Inflammatory macrophage treated with lipopolysaccharide for 4 hours (primary cell): ENCODE data around the gene PCED1B.

Source experiments
- DNase-seq: peaks from one replicate; pipeline ENCODE4 v3.0.0-alpha.2; 2020

PCED1B gene

DNA sequence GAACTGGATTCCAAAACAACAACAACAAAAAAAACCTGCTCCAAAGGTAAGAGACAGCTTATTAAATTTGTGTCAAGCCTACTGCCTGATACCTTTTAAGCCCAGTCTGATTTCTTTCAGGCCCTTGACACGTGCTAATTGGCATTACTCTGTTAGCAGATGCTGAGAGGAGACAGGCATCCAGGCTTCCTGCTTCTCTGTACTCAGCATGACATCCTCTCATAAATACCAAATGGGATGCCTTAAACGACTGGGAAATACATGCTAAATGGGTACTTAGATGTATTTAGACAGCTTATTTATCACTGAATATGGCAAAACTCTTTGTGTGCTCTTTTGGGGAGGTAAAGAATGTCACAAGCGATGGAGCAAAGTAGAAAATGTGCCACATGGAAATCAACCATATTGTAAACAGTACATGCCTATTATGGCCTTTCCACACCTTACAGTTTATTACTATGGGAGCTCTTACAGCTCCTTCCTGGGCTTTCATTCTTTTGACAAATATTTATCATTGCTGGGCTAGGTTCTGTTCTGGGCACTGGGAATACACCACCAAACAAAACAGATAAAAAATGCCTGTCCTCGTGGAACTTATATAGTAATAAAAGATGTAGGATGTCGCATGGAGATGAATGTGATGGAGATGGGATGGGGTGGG lies 11.5 kb upstream of the PCED1B start:
- no peak for DNase-seq

DNA sequence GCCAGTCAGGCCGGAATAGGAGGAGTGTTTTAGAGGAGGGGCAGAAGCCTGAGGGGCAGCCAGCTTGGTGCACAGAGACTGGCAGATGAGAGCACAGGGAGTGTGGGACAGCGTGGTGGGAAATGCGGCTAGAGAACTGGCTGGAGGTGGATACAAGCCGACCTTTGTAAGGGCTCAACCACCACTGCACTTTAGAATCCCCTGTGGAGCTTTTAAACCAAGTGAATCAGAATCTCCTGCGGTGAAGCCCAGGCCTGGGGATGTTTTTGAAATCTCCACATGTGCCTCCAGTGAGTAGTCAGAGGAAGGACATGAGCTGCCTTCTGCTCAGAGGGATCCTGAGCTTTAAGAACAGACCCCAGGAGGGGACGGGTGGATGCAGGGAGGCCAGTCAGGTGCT lies 10.9 kb upstream of the PCED1B start:
- no peak for DNase-seq

DNA sequence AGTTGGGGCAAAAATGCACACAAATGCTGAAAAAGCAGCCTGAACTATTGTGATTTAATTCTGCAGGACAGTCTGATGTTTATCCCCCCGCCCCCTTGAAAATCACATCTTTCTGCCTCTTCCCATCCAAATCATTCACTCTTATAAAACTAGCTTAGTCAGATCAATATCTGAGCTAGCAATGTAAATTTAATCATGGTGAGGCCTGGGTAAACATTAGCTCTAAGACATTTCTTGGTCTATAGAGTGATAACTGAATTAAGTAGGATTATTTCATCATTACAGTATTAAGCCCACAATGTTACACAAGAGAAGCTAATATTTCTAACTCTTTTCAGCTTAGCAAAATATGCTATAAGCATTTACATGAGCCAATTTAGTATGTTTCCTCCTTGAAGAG lies 9.1 kb upstream of the PCED1B start:
- DNase-seq = no peak

DNA sequence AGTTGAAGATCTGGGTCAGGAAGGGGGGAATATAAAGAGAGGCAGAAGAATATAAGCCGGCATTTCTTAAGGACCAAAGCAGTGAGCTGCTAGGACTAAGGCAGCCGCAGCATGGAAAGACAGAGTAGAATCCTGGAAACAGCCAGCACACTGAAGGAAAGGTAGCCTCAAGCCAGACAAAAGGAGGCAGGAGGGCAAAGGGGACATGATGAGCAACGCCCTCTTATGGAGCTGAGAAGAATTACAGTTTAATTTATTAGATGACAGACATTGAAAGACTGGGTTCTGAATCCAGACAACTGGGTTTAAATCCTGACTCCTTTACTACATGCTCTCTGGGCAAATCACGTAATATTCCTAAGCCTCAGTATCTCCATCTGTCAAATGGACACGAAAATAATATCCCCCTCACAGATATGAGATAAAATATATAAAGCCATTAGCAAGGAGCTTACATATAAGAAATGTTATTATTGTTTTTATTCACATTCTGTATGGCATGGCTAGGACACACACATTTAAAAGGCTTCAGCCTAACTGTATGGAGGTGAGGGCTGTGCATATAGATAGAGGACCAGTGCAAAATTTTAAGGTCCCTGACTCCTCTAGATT lies 8.1 kb upstream of the PCED1B start:
- peak; percentile 38 for DNase-seq

DNA sequence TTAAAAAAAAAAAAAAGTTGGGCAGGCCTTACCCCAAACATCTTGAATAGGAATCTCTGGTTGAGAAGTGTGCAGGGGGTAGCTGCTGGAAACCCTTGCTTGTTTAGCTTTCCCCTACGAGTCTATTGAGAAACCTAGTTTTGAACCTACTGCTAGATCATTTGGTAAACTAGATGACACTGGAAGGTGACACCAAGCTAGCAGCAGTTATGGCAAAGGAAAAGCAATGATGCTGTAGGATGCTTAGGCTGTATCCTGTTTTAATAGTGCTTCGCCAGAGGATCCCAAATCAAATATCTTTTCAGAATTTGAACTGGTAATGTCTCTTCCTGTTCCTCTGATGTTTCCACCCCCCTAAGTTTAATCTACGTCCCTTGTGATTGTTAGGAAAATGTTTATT lies 5.5 kb upstream of the PCED1B start:
- DNase-seq = no peak

DNA sequence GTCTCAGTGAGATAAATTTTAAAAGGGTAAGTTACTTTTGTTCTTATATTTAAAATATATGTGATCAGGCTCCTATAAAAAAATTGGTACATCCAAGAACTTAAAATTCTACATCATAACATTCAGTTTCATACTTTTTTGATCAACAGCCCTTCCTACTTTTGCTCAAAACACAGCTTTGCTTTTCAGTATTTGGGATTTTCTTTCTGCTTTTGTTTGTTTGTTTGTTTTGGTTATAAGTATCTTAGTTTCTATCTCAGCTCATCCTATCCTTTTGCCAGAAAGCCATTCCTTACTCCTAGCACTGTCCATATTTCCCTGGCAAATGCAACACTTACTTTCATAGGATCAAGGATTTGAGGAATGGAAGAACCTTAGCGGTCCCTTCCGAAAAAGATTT lies 4.7 kb upstream of the PCED1B start:
- DNase-seq = no peak

DNA sequence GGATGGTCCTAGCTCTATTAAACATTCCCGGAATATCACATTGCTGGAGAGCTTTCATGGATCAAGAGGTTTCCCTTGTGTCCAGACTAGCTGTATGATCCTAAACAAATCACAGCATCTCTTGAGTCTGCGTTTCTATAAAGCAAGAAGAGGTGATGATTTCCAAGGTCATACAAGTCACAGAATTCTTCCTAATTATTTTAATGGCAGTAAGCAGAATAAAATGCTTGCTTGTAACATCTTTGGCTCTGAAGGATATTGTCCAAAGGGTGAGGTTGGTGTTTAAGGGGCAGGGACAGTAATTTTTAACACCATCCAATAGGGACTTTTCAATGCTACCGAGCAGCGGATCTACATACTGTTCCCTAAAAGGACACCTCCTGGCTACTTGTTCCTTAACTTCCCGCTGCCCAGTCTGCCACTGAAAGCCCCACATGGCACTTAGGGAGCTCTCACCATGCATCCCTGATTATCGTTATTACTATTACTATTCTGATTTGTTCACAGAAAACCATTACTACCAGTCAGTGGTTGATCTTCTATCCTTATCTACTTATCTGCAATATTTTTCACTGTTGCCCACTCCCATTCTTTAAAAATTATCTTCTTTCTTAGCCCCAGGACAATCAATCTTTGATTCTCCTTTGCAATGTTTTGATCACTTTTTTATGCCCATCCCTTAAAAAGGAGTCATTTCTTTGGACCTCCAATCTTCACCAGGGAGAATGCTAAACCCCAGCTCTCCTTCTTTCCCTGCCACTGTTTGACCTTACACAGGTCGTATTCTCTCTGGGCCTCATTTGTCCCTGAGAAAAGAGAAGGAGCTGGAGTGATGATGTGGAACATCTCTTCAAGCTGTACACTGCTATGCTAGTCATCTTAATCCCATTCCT lies 4.0 kb upstream of the PCED1B start:
- DNase-seq = no peak

DNA sequence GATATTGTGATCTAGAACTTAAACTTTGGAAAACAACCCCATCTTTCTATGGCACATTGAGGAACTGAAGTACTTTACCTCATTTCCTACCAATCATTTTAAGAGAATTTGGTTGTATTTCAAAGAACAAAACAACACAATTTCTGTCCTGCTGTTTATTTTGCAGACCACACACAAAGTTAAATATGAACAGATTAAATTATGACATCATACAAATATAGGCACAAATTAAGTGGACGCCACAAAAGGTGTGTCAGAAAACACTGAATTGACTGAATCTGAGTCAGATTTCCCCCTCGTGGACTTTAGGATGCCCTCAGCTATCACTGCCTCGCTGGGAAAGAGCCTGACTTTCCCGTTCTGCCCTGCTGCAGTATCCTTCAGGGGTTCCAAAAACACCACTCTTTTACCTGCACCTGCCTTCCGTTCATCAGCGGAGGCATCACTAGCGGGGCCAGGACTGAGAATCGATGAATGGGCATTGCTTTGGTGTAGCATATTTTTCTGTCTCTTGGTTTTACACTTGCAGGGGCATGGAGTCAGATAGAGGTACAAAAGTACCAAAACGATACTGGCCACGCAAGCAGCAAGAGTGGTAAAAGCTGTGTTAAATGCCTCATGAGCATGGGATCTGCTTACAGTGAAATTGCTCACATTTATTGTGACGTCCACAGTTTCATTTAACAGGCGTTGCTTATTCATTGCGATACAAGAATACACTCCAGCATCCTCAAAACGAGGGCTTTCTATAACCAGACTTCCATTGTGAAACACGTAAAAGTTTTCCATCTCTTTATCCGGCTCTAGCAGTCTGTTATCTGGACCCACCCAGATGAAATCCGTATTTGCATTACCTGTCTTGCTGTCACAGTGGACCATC lies 2.0 kb upstream of the PCED1B start:
- DNase-seq = no peak

DNA sequence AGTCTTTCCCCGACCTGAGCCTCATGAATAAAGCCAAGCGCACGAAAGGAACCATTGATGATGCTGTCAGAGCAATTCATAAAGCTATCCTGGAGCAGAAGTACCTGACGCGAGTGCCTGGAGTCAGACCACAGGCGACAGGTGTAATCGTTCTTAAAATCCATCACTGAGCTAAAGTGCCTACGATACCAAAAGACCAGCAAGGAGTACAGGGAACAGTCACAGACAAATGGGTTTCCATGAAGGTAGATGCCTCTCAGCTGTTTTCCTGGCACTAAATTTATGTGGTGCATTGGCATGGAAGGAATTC lies 1.4 kb upstream of the PCED1B start:
- DNase-seq = no peak

DNA sequence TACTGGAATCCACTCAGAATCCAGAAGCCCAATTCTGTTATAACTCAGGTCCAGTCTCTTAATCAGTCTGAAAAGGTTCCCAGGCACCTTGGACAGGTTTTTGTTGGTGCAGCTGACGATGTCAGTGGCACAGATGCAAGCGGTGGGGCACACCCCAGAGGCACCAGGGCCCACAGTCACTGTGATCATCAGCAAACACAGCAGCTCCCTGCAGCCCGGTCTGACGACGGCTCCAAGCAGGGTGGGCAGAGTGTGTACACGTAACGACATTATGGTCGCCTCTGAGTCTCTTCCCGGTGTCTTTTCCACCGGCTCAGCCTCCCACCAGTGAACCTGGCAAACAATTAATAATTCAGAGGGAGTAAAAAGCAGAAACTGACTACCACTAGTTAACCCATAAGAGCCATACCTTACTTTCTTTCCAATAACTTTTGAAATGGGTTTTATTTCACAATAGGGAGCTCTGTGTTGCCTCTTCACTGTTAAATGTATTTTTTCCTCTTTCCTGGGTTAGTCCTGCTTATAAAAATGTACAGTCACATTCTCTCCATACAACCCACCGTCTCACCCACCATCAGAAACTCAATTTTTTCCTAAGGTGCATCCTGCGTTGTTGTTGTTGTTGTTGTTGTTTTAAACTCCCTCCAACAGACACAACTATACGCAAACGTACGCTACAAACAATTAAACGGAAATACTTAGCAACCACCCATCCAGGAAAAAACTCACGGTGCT lies 521 bp upstream of the PCED1B start:
- no peak for DNase-seq

DNA sequence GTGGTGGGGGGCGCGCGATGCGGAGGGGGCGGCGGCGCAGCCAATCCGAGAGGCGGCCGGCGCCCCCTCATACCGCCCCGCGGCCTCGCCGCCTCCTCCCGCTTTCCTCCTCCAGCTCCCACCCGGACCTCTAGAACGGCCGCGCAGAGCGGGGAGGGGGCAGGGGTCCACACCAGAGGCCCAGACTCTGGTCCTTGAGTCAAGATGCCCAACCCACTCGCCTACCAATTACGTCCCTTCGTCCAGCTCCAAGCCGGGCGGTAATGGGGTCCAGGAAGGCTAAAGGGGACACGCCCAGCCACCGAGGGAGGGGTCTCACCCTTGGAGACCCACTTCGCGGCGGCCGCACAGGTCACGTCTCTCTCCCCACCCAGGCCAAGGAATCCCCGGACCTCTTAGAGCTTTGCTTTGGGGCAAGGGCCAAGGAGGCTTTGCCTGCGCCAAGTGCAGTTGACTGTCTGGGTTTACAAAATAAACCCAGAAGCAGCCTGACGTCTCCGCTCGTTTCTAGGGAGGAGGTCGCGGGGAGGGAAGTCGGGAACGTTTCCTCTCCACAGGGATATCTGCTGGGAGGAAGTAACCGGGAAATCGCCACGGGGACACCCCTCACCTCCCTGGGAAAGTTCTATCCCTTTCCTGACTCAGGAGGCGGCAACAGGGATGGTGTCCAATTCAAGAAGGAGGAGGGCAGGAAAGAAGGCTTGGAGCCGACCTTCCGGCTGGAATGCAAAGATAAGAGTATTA lies 732 bp downstream of the PCED1B start:
- DNase-seq = peak; percentile 48

DNA sequence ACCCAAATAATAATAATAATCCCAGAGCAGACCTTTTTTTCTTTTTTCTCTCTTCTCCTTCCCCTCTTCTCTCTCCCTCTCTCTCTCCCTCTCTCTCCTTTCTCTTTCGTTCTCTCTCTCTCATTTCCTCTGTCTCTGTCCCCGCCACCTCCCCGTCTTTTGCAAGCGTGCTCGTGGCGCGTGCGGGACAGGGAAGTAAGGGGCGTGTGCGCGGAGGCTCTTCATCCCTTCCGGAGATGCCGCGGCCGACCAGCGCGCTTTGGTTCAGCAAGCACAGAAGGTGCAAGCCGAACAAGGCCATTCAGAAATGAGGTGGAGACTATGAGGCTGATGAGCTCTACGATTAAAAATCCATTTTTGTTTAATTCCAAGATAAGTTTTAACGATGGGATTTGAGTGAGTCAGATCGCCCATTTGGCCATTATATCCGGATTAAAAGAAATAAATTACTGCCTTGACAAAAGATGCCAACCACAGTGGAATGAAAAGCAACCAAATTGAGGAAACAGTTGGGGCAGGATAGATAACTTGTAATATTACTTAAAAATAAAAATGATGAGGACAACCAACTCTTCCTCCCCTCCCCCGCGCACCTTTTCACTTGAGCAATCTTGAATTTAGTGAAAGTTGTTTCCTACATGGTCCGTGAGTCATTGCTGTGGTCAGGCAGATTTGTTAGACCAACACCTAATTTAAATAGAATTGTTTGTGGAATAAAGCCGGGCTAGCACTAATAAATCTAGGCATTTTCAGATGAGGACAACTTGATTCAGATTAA lies 1.5 kb downstream of the PCED1B start:
- DNase-seq = peak; percentile 90

DNA sequence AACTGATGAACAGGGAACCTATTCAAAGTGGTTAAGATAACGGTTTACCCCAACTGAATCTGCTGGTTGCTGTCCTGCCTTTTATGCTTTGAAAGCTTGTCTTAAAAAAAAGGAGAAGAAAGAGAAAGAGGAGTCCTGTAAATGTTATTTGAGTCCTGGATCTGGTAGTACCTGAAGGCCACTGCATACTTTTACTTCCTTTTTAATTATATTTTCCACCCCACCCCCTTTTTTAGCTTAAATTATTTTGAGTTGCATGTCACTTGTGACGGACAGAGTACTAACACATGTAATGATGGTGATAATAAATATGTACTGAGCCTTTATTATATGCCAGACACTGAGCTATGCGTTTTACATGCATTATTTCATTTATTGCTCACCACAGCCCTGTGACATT lies 2.9 kb downstream of the PCED1B start:
- DNase-seq = no peak

DNA sequence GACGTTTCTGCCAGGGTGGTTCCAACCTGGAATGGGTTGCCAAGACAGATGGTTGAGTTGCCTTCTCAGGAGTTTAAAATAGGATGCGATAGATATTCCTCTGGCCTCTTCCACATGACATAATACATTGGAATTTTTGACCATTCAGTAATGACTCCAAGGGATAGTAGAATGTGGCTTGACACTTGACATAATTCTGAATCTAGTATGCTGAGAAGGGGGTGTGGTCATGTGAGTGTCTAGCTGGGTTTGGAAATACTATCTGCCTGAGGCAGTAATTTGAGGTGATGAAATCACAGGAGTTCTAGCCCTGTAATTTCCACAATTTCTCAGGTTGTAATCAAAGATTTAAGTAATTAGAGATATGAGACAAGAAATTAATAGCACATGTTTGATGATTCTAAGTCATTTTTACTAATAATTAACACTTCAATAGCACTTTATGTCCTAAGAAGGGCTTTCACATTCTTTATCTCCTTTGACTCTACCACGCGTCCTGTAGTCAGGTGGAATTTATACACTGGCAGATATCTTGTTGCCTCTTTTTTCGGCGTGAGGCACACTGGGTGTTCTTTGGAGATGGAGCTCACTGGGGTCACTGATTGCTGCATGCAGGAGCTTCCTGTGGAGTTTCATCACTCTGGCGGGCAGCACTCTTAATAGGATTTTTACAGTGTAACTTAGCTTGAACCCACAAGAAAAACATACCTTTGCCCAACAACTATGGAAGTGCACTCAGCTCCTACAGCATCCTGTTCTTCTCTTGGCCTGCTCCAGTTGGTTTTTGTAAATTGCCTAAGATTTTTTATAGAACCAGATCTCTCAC lies 3.6 kb downstream of the PCED1B start:
- peak; percentile 76 for DNase-seq

DNA sequence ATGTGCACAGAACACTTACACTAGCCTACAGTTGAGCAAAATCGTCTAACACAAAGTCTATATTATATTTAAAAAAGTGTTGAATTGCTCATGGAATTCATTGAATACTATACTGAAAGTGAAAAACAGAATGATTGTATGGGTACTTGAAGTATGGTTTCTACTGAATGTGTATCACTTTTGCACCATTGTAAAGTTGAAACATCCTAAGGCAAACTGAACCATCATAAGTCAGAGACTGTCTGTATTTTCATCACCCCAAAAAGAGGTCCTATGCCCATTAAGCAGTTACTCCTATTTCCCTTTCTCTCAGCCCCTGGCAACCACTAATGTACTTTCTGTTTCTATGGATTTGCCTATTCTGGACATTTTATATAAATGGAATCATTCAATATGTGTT lies 4.8 kb downstream of the PCED1B start:
- DNase-seq = peak; percentile 49

DNA sequence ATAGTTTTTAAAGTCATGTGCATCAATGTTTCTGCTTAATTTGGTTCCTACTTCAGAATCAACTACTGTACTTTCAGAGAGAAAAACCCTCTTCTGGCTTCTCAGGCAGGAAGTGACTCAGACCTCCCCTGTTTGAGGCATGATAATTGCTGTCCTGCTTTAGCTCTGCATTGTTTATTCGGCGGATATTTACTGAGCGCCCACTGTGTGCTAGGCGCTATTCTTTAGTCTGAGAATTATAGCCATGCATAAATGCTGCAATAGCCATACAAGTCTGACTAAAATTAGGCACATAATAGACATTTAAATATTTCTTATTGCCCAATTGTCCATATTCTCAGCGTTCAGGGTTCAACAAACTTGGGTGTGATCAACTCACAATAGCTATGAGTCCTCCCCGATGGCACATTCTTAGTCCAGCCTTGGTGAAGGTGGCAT lies 6.4 kb downstream of the PCED1B start:
- DNase-seq = peak; percentile 62

DNA sequence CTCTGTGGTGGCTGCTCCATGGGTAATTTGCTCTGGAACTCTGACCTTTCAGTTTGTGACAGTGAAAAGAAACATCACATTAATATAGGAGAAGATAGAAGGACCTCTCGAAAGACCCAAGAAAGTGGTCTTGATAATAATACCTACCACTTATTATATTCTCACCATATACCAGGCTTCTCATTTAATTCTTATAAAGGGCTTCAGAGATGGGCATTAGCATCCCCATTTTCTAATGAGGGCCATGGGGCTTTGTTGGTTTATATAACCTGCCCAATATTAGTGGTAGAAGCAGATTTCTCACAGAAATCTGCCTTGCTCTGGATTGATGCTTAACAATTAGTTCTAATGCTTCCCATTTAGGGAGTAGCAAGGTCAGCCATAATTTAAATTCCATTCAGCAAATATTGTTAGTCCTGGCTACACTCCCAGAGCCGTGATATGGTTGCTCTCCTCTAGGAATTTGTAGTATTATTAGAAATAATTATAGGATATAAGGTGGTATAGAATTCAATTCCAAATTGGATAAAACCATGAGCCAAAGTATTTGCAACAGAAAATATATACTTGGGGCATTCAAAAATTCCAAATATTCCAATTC lies 7.8 kb downstream of the PCED1B start:
- no peak for DNase-seq

DNA sequence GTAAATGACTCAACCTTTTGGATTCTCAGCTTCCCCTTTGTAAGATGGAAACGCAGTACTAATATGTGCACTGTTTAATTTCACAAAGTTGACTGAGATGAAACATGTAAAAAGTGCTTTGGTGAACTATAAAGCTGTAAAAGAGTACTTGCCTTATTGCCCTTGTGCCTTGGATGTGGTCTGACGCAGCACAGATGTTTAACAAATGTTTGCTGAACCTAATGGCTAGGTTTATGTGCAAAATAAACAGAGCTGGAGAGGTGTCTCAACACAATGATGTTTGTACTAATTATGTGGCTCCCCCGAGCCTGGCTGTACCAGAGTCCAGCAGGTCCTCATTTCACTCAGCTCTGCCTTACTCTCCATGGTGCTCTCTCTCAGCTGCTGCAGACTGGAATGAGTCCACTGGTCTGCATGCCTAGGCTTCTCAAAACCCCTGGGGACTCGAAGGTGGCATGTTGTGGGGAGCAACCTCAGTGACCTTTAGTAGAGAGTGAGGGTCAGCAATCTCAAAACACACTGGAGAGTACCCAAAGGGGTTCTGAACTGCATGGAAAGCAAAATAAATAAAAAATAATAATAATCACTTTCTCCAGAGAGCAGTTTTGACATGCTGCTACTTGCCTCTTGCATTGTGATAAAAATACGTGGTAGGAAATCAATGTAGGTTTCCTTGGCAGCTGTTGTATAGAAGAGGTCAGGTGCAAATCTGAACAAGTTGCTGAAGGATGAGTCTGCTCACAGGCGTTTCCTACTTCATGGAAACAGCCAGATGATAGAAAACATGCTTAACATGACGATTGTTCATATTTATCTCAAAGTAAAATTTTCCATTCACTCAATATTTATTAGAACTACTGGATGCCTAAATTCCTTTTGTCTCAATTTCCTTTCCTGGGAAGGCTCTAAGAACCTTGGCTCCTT lies 8.9 kb downstream of the PCED1B start:
- DNase-seq = no peak
